ENCODE results near the gene SNX32.
"Not testable (repeated sequence)": the region's sequence is repeated elsewhere in the genome, so short reads cannot be mapped to it uniquely, and the experiment has no call there.

SNX32 gene

GRCh38 chr11:65887723-65888162, 54.0 kb downstream of the SNX32 start:
- DNase-seq, result no peak

- peak; percentile 93 for DNase-seq
These were observed 54.5 kb downstream of the SNX32 start, which contains the start of gene FIBP for GRCh38 chr11:65888163-65888814. Gene FIBP (minus strand): TSS chr11:65888471. CDS start chr11:65888418, 53 bp downstream.

GRCh38 chr11:65890324-65891218, 56.8 kb downstream of the SNX32 start, which contains the start of gene CCDC85B:
Gene CCDC85B (plus strand): TSS chr11:65890673. CDS start chr11:65890784, 111 bp downstream.
- DNase-seq, result peak; percentile 96

- DNase-seq, result no peak
These were observed 57.7 kb downstream of the SNX32 start for GRCh38 chr11:65891219-65892136.

- not testable (repeated sequence) for DNase-seq
These were observed 58.4 kb downstream of the SNX32 start for GRCh38 chr11:65892137-65892540.

GRCh38 chr11:65892661-65893317, 59.0 kb downstream of the SNX32 start:
- no peak for DNase-seq

- DNase-seq, result no peak
These were observed 60.4 kb downstream of the SNX32 start for GRCh38 chr11:65894034-65894591.

- no peak for DNase-seq
These were observed 61.8 kb downstream of the SNX32 start for GRCh38 chr11:65895482-65895981.

GRCh38 chr11:65896034-65896999, 62.6 kb downstream of the SNX32 start:
- no peak for DNase-seq

- DNase-seq, result no peak
These were observed 63.3 kb downstream of the SNX32 start for GRCh38 chr11:65897020-65897471.

GRCh38 chr11:65898656-65899355, 65.0 kb downstream of the SNX32 start:
- DNase-seq, result no peak

- peak; percentile 46 for DNase-seq
These were observed 65.8 kb downstream of the SNX32 start for GRCh38 chr11:65899356-65900124.

GRCh38 chr11:65900125-65900898, 66.5 kb downstream of the SNX32 start, which contains the start of gene FOSL1:
Gene FOSL1 (minus strand): TSS chr11:65900388. CDS start chr11:65900339, 49 bp downstream.
- DNase-seq, result peak; percentile 93

GRCh38 chr11:65900899-65901180, 67.1 kb downstream of the SNX32 start:
- no peak for DNase-seq

GRCh38 chr11:65903068-65903481, 69.3 kb downstream of the SNX32 start:
- DNase-seq, result no peak
